Measurements from ENCODE around the gene CLECL1. TPM values are rescaled to one million over a fixed set of nuclear protein-coding genes. Genes with fewer than 3 reads are reported as not detected.
"Not testable (repeated sequence)": the region's sequence is repeated elsewhere in the genome, so short reads cannot be mapped to it uniquely, and the experiment has no call there.

The CLECL1 gene
- total RNA-seq, 1 donor from 2014 or later: not detected

DNA sequence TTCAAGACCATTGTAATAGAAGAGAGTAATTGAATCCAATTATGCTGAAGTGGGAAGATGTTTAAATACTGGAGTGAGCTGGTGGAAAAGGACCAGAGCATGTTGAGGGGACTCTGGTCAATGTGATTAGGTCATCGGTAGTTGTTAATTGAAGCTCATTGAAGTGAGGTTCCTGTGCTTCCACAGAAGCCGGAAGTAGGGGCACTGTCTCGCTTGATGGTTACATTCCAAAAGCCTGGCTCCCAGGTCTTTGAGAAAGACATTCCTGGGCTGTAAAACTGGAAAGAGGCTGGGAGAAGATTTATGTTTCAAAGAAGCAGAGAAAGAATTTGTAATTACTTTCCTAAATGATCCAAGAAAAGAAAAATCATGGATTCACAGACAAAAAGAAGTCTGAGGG is 12.3 kb upstream of the CLECL1 start:
- H3K9me3 Mint-ChIP-seq (ENCODE audit: unreplicated experiment): no peaks in the 10 kb centered on the region
- no peaks in the 10 kb centered on the region for H3K27me3 Mint-ChIP-seq (ENCODE audit: unreplicated experiment)
- no peaks in the 10 kb centered on the region for H3K36me3 Mint-ChIP-seq (ENCODE audit: unreplicated experiment)
- no peaks in the 10 kb centered on the region for H3K4me1 Mint-ChIP-seq (ENCODE audit: low read depth, unreplicated experiment)
- no peak overlapping the region for H3K27ac Mint-ChIP-seq (ENCODE audit: unreplicated experiment)
- H3K4me3 Mint-ChIP-seq (ENCODE audit: unreplicated experiment): no peak overlapping the region
- TF ChIP-seq, protein P1, sequence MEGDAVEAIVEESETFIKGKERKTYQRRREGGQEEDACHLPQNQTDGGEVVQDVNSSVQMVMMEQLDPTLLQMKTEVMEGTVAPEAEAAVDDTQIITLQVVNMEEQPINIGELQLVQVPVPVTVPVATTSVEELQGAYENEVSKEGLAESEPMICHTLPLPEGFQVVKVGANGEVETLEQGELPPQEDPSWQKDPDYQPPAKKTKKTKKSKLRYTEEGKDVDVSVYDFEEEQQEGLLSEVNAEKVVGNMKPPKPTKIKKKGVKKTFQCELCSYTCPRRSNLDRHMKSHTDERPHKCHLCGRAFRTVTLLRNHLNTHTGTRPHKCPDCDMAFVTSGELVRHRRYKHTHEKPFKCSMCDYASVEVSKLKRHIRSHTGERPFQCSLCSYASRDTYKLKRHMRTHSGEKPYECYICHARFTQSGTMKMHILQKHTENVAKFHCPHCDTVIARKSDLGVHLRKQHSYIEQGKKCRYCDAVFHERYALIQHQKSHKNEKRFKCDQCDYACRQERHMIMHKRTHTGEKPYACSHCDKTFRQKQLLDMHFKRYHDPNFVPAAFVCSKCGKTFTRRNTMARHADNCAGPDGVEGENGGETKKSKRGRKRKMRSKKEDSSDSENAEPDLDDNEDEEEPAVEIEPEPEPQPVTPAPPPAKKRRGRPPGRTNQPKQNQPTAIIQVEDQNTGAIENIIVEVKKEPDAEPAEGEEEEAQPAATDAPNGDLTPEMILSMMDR (IDR thresholded peaks at IDR 0.05; ENCODE audit: partially characterized antibody, unreplicated experiment): no peak
- no peak for DNase-seq

DNA sequence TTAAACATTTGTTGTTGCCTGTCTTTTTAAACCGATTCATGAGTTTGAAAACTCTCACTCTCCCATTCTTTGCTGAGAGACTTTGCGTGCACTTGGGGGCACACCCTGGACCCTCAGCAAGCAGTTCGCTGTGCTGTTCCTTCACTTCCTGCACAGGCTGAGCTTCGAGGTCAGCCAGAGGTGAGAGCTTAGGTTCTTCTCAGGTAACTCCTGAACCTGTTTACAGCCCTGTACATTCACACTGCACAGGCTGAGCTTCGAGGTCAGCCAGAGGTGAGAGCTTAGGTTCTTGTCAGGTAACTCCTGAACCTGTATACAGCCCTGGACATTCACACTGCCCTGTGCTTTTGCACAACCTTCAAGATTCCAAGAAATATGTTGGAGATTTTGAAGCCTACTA is 9.8 kb upstream of the CLECL1 start:
- no peak overlapping the region for H3K4me3 Mint-ChIP-seq (ENCODE audit: unreplicated experiment)
- no peaks in the 10 kb centered on the region for H3K36me3 Mint-ChIP-seq (ENCODE audit: unreplicated experiment)
- no peak overlapping the region for H3K27ac Mint-ChIP-seq (ENCODE audit: unreplicated experiment)
- TF ChIP-seq, protein P1 (IDR thresholded peaks at IDR 0.05; ENCODE audit: partially characterized antibody, unreplicated experiment): no peak
- no peaks in the 10 kb centered on the region for H3K4me1 Mint-ChIP-seq (ENCODE audit: low read depth, unreplicated experiment)
- H3K27me3 Mint-ChIP-seq (ENCODE audit: unreplicated experiment): peaks cover 1% of the 10 kb centered on the region
- H3K9me3 Mint-ChIP-seq (ENCODE audit: unreplicated experiment): peaks cover 5% of the 10 kb centered on the region
- no peak for DNase-seq

DNA sequence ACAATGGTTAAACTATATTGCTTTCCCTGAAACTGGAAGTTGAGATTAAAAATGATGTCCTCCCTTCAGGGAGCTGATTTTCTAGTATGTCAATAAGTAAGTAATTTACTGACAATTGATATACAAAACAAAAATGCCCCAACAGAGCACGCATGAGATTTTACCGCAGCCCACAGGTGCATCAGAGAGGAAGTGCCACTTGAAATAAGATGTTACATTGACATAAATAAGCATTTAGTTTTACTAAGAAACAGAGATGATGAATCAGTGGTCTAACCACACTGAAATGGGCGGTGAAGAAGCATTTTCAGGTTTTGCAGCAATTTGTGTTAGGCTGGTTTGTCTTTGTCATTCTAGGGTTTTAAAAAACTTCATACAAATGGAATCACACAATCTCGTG is 8.8 kb upstream of the CLECL1 start:
- peaks cover 1% of the 10 kb centered on the region for H3K27me3 Mint-ChIP-seq (ENCODE audit: unreplicated experiment)
- TF ChIP-seq, protein P1 (IDR thresholded peaks at IDR 0.05; ENCODE audit: partially characterized antibody, unreplicated experiment): no peak
- DNase-seq: no peak
- no peaks in the 10 kb centered on the region for H3K4me1 Mint-ChIP-seq (ENCODE audit: low read depth, unreplicated experiment)
- no peak overlapping the region for H3K4me3 Mint-ChIP-seq (ENCODE audit: unreplicated experiment)
- no peak overlapping the region for H3K27ac Mint-ChIP-seq (ENCODE audit: unreplicated experiment)
- peaks cover 5% of the 10 kb centered on the region for H3K9me3 Mint-ChIP-seq (ENCODE audit: unreplicated experiment)
- no peaks in the 10 kb centered on the region for H3K36me3 Mint-ChIP-seq (ENCODE audit: unreplicated experiment)

DNA sequence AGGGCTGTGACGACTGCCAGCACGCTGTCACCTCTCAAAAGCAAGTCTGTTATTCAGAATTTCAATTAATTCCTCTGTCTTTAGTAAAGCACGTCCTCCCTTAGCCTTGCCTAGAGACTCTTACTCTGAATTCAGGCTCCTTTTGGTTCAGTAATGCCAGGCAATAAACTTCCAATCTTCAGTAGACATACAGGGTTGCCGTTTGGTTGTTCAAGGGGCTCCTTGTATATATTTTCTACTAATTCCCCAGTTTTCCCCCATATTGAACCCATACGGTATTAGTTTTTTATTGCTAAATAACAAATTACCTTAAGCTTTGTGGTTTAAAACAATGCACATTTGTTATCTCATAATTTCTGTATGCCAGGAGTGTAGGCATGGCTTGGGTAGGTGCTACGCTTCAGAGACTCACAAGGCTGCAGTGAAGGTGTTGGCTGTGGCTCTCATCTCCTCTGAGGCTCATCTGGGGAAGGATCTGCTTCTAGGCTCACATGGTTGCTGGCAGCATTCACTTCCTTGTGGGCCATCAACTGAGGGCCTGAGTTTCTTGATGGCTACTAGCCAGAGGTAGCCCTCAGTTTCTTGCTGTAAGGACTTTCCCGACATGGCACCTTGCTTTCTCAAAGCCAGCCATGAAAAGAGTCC is 7.3 kb upstream of the CLECL1 start:
- H3K9me3 Mint-ChIP-seq (ENCODE audit: unreplicated experiment): peaks cover 5% of the 10 kb centered on the region
- no peak overlapping the region for H3K27ac Mint-ChIP-seq (ENCODE audit: unreplicated experiment)
- peaks cover 1% of the 10 kb centered on the region for H3K27me3 Mint-ChIP-seq (ENCODE audit: unreplicated experiment)
- no peaks in the 10 kb centered on the region for H3K4me1 Mint-ChIP-seq (ENCODE audit: low read depth, unreplicated experiment)
- peak overlapping the region; percentile 86 for H3K4me3 Mint-ChIP-seq (ENCODE audit: unreplicated experiment)
- TF ChIP-seq, protein P1 (IDR thresholded peaks at IDR 0.05; ENCODE audit: partially characterized antibody, unreplicated experiment): no peak
- DNase-seq: no peak
- no peaks in the 10 kb centered on the region for H3K36me3 Mint-ChIP-seq (ENCODE audit: unreplicated experiment)

DNA sequence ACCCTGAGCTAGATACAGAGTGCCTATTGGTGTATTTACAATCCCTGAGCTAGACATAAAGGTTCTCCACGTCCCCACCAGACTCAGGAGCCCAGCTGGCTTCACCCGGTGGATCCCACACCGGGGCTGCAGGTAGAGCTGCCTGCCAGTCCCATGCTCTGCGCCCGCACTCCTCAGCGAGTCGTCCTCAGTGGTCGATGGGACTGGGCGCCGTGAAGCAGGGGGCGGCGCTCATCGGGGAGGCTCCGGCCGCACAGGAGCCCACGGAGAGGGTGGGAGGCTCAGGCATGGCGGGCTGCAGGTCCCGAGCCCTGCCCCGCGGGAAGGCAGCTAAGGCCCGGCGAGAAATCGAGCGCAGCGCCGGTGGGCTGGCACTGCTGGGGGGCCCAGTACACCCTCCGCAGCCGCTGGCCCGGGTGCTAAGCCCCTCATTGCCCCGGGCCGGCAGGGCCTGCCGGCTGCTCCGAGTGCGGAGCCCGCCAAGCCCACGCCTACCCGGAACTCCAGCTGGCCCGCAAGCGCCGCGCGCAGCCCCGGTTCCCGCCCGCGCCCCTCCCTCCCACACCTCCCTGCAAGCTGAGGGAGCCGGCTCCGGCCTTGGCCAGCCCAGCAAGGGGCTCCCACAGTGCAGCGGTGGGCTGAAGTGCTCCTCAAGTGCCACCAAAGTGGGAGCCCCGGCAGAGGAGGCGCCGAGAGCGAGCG is 6.7 kb upstream of the CLECL1 start:
- DNase-seq: peak; percentile 54
- H3K4me1 Mint-ChIP-seq (ENCODE audit: low read depth, unreplicated experiment); H3K27ac Mint-ChIP-seq (ENCODE audit: unreplicated experiment); H3K27me3 Mint-ChIP-seq (ENCODE audit: unreplicated experiment); H3K36me3 Mint-ChIP-seq (ENCODE audit: unreplicated experiment); H3K9me3 Mint-ChIP-seq (ENCODE audit: unreplicated experiment): not testable (repeated sequence)
- H3K4me3 Mint-ChIP-seq (ENCODE audit: unreplicated experiment): peak overlapping the region; percentile 86

DNA sequence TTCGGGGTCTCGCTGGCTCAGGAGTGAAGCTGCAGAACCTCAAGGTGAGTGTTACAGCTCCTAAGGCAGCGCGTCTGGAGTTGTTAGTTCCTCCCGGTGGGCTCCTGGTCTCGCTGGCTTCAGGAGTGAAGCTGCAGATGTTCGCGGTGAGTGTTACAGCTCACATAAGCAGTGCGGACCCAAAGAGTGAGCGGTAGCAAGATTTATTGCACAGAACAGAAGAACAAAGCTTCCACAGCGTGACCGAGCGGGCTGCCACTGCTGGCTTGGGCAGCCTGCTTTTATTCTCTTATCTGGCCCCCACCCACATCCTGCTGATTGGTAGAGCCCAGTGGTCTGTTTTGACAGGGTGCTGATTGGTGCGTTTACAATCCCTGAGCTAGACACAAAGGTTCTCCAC is 6.0 kb upstream of the CLECL1 start:
- H3K4me1 Mint-ChIP-seq (ENCODE audit: low read depth, unreplicated experiment); H3K9me3 Mint-ChIP-seq (ENCODE audit: unreplicated experiment); H3K27me3 Mint-ChIP-seq (ENCODE audit: unreplicated experiment); DNase-seq; H3K36me3 Mint-ChIP-seq (ENCODE audit: unreplicated experiment): not testable (repeated sequence)
- H3K27ac Mint-ChIP-seq (ENCODE audit: unreplicated experiment): peak overlapping the region; percentile 56
- peak overlapping the region; percentile 80 for H3K4me3 Mint-ChIP-seq (ENCODE audit: unreplicated experiment)

Measured in glutamatergic neuron (in vitro differentiated cells).